ENCODE results near the gene VRK3.

DNA sequence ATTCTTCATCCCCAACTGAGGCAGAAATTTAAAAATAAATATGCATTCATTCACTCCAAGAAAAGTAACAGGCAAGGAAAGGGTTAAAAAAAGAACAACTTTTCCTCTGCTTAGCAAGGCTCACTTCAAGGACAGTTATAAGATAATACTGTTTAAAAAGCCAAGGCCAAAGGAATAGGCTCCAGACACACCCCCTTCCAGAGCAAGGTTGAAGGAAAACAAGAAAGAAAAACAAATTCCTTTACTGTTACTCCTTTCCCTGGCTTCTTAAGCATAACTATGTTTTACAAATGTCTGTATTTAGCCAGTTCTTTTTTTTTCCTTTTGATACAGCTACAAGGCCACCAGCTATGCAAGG, 72.7 kb downstream of the VRK3 start:
- TF ChIP-seq, protein P1, sequence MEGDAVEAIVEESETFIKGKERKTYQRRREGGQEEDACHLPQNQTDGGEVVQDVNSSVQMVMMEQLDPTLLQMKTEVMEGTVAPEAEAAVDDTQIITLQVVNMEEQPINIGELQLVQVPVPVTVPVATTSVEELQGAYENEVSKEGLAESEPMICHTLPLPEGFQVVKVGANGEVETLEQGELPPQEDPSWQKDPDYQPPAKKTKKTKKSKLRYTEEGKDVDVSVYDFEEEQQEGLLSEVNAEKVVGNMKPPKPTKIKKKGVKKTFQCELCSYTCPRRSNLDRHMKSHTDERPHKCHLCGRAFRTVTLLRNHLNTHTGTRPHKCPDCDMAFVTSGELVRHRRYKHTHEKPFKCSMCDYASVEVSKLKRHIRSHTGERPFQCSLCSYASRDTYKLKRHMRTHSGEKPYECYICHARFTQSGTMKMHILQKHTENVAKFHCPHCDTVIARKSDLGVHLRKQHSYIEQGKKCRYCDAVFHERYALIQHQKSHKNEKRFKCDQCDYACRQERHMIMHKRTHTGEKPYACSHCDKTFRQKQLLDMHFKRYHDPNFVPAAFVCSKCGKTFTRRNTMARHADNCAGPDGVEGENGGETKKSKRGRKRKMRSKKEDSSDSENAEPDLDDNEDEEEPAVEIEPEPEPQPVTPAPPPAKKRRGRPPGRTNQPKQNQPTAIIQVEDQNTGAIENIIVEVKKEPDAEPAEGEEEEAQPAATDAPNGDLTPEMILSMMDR (conservative IDR thresholded peaks at IDR 0.05 in 1 of 2, IDR thresholded peaks at IDR 0.05 in 1 of 2; ENCODE audit: extremely low read depth in 1 of 2, insufficient read depth in 1 of 2, low read depth in 1 of 2, low read length in 2 of 2): no peak
- no peak for TF ChIP-seq EZH2 (IDR thresholded peaks at IDR 0.05; ENCODE audit: borderline replicate concordance, low read length)

Data from mammary epithelial cell (primary cell).